Upper lobe of left lung (tissue), 6 donors: ENCODE measurements around the gene CHKA. TPM values are rescaled to one million over a fixed set of nuclear protein-coding genes. Genes with fewer than 3 reads are reported as not detected.

Experiments
- ATAC-seq, 2 donors: fragments of 200-7000 bp; cut with Tn5 transposase; one replicate each; pipeline ENCODE4 v1.9.1; 2022; ENCODE audit warnings: mild to moderate bottlenecking in 2 of 2, moderate library complexity in 2 of 2; ENCODE audit not compliant: low FRiP score in 2 of 2
- DNase-seq, 2 donors: peaks; one replicate each; pipeline ENCODE4 v3.0.0-alpha.2; 2019 to 2020
- H3K27ac ChIP-seq, 4 donors: fragments of 200-600 bp; sonication (generic); one replicate each; pipeline ENCODE4 v1.5.1; 2016 to 2019
- H3K27me3 ChIP-seq, 4 donors: fragments of 200-600 bp; sonication (generic); one replicate each; pipeline ENCODE4 v1.5.1; 2017 to 2019
- H3K36me3 ChIP-seq, 4 donors: fragments of 200-600 bp; sonication (generic); one replicate each; pipeline ENCODE4 v1.5.1; 2016 to 2019
- H3K4me1 ChIP-seq, 4 donors: fragments of 200-600 bp; sonication (generic); one replicate each; pipeline ENCODE4 v1.5.1; 2018 to 2019
- H3K4me3 ChIP-seq, 4 donors: fragments of 200-600 bp; sonication (generic); one replicate each; pipeline ENCODE4 v1.5.1; 2017 to 2019; ENCODE audit warnings: mild to moderate bottlenecking in 2 of 4, moderate library complexity in 1 of 4
- H3K9me3 ChIP-seq, 4 donors: fragments of 200-600 bp; sonication (generic); one replicate each; pipeline ENCODE4 v1.5.1; 2018 to 2019
- CTCF ChIP-seq, 6 experiments: fragments of 450-650 bp in 4 of 6; fragments of 200-600 bp in 2 of 6; sonication (generic) in 2 of 6; IDR thresholded peaks; one replicate each; pipeline ENCODE4 v1.5.1; 2016 to 2019; ENCODE audit warnings: antibody characterized with exemption in 6 of 6
- EP300 ChIP-seq, 4 donors: sonication (generic); formaldehyde crosslinking; IDR thresholded peaks; one replicate each; pipeline ENCODE4 v1.5.1; 2017; ENCODE audit warnings: antibody characterized with exemption in 4 of 4, control low read depth in 2 of 4
- POLR2A ChIP-seq, 4 donors: fragments of 450-650 bp; IDR thresholded peaks; one replicate each; pipeline ENCODE4 v1.5.1; 2016 to 2017; ENCODE audit warnings: antibody characterized with exemption in 4 of 4, mild to moderate bottlenecking in 2 of 4
- POLR2AphosphoS5 ChIP-seq, 2 donors: sonication (generic); formaldehyde crosslinking; IDR thresholded peaks; one replicate each; pipeline ENCODE4 v1.5.1; 2017; ENCODE audit warnings: antibody characterized with exemption in 2 of 2
- WGBS, 2 donors: methylation state at CpG; one replicate each; pipeline ENCODE4 v1.1.5; 2017 to 2018; 5-methylcytosine and 5-hydroxymethylcytosine counted together
- total RNA-seq, 6 donors: library from RNA; depleted of rRNA in 4 of 6; stranded (reverse); fragments of >200 nt in 4 of 6; gene quantifications; one replicate each; pipeline versions ENCODE4 v1.1.0 to v1.2.1, GENCODE V29; 2016 to 2021
- donor health status: DM: no; HTN: no; CAD: no; lungs with moderate emphysema.
- donor health status: DM: no; HTN: yes; CAD: no; lungs with severe emphysema.

CHKA gene
- total RNA-seq, 6 donors from 2014 or later = 34.5 to 128 (median 59.1) TPM

DNA sequence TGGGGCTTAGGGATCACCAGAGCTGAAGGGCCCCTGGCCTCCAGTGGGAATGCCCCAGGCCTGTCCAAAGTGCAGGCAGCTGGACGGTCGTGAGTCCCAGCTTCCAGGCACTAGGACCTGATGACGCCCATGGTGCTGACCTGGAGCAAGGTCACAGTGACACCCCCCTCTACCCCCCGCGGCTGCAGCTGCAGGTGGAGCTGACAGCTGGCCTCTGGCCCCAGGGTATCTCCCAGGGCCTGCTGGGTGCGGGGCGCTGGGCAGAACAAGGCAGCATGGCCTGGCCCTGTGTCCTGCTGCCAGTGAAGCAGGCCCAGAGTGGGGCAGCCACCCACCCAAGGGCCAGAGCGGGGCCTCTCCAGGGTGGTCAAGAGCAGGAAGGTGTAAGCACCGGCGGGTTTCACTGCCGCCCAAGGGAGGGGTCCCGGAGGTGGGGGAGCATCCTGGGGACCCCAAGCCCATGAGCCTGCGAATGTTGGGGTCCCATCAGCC, 82.9 kb downstream of the CHKA start:
- ATAC-seq (no peak), DNase-seq (peak in 1 of 2 donors; percentile 83)
- Histone ChIP-seq H3K27me3 (no peaks in the 10 kb centered on the region), H3K36me3 (peaks cover 3 to 37% (median 18%) of the 10 kb centered on the region in 4 donors), H3K27ac (peak overlapping the region; percentile 86 to 98 (median 96)), H3K4me3 (peak overlapping the region; percentile 67 to 84 (median 78)), H3K4me1 (peaks cover 37 to 75% (median 50%) of the 10 kb centered on the region in 4 donors), H3K9me3 (no peaks in the 10 kb centered on the region)
- 40% methylated on average over 13 of the region's 13 CpGs; no CpG with 5 or more reads in 1 of the 2 donors for WGBS, 2 donors
- TF ChIP-seq POLR2AphosphoS5 (IDR thresholded peaks at IDR 0.05) (no peak), EP300 (IDR thresholded peaks at IDR 0.05) (no peak), POLR2A (IDR thresholded peaks at IDR 0.05) (no peak), CTCF (IDR thresholded peaks at IDR 0.05) (no peak)

DNA sequence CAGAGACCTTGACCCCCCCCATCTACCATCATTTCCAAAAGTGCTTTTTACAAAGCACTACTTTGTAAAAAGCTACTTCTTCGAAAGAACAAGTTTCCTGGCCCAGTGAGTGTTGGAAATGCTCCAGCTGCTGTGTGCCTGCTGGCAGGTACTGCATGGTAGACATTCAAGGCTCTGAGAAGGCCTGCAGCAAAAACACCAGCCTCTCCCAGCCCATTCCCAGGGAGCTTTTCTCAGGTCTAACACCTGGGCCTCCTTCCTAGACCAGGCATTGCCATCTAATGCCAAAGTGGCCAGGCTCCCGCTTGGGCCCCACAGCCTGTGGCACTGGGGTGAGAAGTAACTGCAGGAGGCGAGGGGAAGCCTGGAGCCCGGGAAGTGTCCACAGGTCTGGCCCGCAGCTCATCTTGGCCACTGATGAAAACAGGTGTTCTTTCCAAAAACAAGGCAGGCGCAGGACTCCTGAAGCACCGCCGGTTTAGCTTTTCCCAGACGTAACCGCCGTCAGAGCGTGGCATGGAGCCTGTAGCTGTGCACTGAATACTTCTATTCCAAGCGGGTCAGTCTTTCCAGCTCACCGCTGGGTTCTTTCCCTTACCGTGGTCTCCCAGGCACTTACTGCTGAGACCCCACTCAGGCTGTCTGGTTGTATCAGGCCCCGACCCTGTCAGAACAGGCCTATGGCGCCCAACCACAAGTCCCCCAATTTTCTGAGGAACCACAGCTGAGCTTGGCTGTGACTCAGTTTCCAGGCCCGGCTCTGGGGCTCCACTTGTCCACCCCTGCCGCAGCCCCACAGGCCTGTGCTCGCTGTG, 83.6 kb downstream of the CHKA start:
- ATAC-seq = no peak
- no peaks in the 10 kb centered on the region for H3K27me3 ChIP-seq
- H3K9me3 ChIP-seq = no peaks in the 10 kb centered on the region
- H3K27ac ChIP-seq = peak overlapping the region; percentile 86 to 98 (median 96)
- DNase-seq = peak in 1 of 2 donors; percentile 14
- peak overlapping the region in 1 of 4 donors; percentile 77 for H3K4me3 ChIP-seq
- H3K36me3 ChIP-seq = peaks cover 1 to 37% (median 16%) of the 10 kb centered on the region in 4 donors
- H3K4me1 ChIP-seq = peaks cover 37 to 81% (median 50%) of the 10 kb centered on the region in 4 donors
- 75 to 84% methylated on average over 16 to 20 of the region's 20 CpGs for WGBS, 2 donors
- TF ChIP-seq EP300 (IDR thresholded peaks at IDR 0.05) = no peak
- no peak for TF ChIP-seq POLR2A (IDR thresholded peaks at IDR 0.05)
- TF ChIP-seq CTCF (IDR thresholded peaks at IDR 0.05) = no peak
- no peak for TF ChIP-seq POLR2AphosphoS5 (IDR thresholded peaks at IDR 0.05)

DNA sequence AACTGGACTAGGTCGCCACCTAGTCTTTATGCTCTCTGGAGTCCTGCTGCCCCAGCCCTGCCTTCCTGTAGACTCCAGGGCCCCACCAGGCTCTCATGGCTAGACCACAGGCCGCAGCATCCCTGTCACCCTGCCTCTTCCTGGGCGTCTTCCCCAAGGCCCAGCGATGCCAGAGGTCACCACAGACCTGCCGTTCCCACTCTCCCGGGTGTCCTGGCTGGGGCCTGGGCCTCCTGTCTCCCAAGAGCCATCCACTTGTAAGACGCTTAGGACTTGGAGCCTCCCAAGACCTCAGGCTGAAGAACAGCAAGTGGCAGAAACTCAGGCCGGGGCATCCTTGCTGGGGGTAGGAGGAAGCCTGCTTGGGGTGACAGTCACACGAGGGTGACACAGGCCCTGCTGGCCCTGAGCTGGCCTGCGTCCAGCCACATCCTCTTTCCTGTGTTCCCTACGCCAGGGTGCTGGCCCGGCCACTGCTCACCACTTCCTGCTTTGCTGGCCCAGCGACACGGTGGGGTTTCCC, 84.4 kb downstream of the CHKA start:
- peaks cover 42 to 85% (median 55%) of the 10 kb centered on the region in 4 donors for H3K4me1 ChIP-seq
- WGBS, 2 donors = 24 to 41% methylated on average over 8 to 14 of the region's 14 CpGs

DNA sequence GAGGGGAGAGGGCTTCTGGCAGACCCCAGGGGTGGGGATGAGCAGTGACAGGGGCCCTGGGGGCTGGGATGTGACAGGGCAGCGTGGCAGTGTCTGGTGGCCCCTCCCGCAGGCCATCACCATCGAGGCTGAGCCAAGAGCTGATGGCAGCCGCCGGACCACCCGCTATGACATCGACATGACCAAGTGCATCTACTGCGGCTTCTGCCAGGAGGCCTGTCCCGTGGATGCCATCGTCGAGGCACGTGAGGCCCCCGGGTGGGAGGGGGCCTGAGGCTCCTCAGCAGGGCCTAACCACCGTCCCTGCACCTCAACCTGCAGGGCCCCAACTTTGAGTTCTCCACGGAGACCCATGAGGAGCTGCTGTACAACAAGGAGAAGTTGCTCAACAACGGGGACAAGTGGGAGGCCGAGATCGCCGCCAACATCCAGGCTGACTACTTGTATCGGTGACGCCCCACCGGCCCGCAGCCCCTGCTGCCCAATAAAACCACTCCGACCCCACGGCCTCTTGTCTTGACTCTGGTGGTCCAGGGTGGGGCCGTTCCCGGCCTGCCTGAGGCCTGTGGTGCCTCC, 85.0 kb downstream of the CHKA start:
- Histone ChIP-seq H3K27ac (peak overlapping the region; percentile 86 to 98 (median 96)), H3K4me1 (peaks cover 45 to 85% (median 58%) of the 10 kb centered on the region in 4 donors), H3K9me3 (no peaks in the 10 kb centered on the region), H3K27me3 (no peaks in the 10 kb centered on the region), H3K4me3 (no peak overlapping the region), H3K36me3 (peaks cover 0 to 25% (median 9%) of the 10 kb centered on the region in 4 donors)
- DNase-seq (peak; percentile 79 to 87), ATAC-seq (no peak)
- WGBS, 2 donors = 63 to 71% methylated on average over 11 to 20 of the region's 27 CpGs
- TF ChIP-seq POLR2A (IDR thresholded peaks at IDR 0.05) (no peak), CTCF (IDR thresholded peaks at IDR 0.05) (no peak), POLR2AphosphoS5 (IDR thresholded peaks at IDR 0.05) (no peak)

More for the DNA sequence above, 84.4 kb downstream of the CHKA start:
- DNase-seq = peak; percentile 77 to 94
- H3K4me3 ChIP-seq = no peak overlapping the region
- peak; percentile 75 to 84 for TF ChIP-seq POLR2AphosphoS5 (IDR thresholded peaks at IDR 0.05)
- peak in 2 of 4 donors; percentile 9 to 54 for TF ChIP-seq POLR2A (IDR thresholded peaks at IDR 0.05)
- TF ChIP-seq CTCF (IDR thresholded peaks at IDR 0.05) = no peak
- TF ChIP-seq EP300 (IDR thresholded peaks at IDR 0.05) = peak in 1 of 4 donors; percentile 30
- peak; percentile 69 to 77 for ATAC-seq
- H3K27ac ChIP-seq = peak overlapping the region; percentile 86 to 98 (median 96)
- H3K9me3 ChIP-seq = no peaks in the 10 kb centered on the region
- H3K27me3 ChIP-seq = no peaks in the 10 kb centered on the region
- peaks cover 0 to 30% (median 10%) of the 10 kb centered on the region in 4 donors for H3K36me3 ChIP-seq
